IPS-NIHi7 (cell line): Measurements from ENCODE around the gene DPH5.
"Not testable (repeated sequence)": the region's sequence is repeated elsewhere in the genome, so short reads cannot be mapped to it uniquely, and the experiment has no call there.

Experiments
- DNase-seq: peaks from one replicate; pipeline ENCODE4 v3.0.0; 2012; ENCODE audit warnings: mixed read lengths; ENCODE audit errors: extremely low spot score

DPH5 gene

GRCh38 chr1:101032129-101032528, 6.5 kb upstream of the DPH5 start:
- not testable (repeated sequence) for DNase-seq

GRCh38 chr1:101030881-101031280, 5.3 kb upstream of the DPH5 start:
- no peak for DNase-seq

GRCh38 chr1:101029184-101029583, 3.6 kb upstream of the DPH5 start:
- no peak for DNase-seq

GRCh38 chr1:101028466-101028865, 2.9 kb upstream of the DPH5 start:
- DNase-seq: no peak

- DNase-seq: no peak
Measured at GRCh38 chr1:101027194-101027772, 1.7 kb upstream of the DPH5 start.

GRCh38 chr1:101026430-101026788, 825 bp upstream of the DPH5 start:
- no peak for DNase-seq

GRCh38 chr1:101025283-101025656, 314 bp downstream of the DPH5 start:
- DNase-seq: peak; percentile 13

GRCh38 chr1:101022294-101022693, 3.3 kb downstream of the DPH5 start:
- no peak for DNase-seq

- DNase-seq: peak; percentile 12
Measured at GRCh38 chr1:101017448-101017847, 8.1 kb downstream of the DPH5 start.

- DNase-seq: no peak
Measured at GRCh38 chr1:101013776-101014175, 11.8 kb downstream of the DPH5 start.

- DNase-seq: no peak
Measured at GRCh38 chr1:101008229-101008834, 17.3 kb downstream of the DPH5 start.

GRCh38 chr1:101006553-101006952, 19.0 kb downstream of the DPH5 start:
- no peak for DNase-seq

- no peak for DNase-seq
Measured at GRCh38 chr1:101005871-101006270, 19.7 kb downstream of the DPH5 start.

GRCh38 chr1:101005183-101005582, 20.4 kb downstream of the DPH5 start:
- no peak for DNase-seq

- DNase-seq: no peak
Measured at GRCh38 chr1:101004670-101005069, 20.9 kb downstream of the DPH5 start.

GRCh38 chr1:101004061-101004460, 21.5 kb downstream of the DPH5 start:
- DNase-seq: no peak

- no peak for DNase-seq
Measured at GRCh38 chr1:101003012-101003650, 22.5 kb downstream of the DPH5 start.

GRCh38 chr1:101002551-101002950, 23.0 kb downstream of the DPH5 start:
- peak; percentile 49 for DNase-seq

- no peak for DNase-seq
Measured at GRCh38 chr1:101000131-101000873, 25.3 kb downstream of the DPH5 start.

- DNase-seq: no peak
Measured at GRCh38 chr1:100998426-100998825, 27.2 kb downstream of the DPH5 start.

- no peak for DNase-seq
Measured at GRCh38 chr1:100995198-100995988, 30.2 kb downstream of the DPH5 start.
